ENCODE results near the gene SUPT16H.
"Not testable (repeated sequence)": the region's sequence is repeated elsewhere in the genome, so short reads cannot be mapped to it uniquely, and the experiment has no call there.

The SUPT16H gene

DNA sequence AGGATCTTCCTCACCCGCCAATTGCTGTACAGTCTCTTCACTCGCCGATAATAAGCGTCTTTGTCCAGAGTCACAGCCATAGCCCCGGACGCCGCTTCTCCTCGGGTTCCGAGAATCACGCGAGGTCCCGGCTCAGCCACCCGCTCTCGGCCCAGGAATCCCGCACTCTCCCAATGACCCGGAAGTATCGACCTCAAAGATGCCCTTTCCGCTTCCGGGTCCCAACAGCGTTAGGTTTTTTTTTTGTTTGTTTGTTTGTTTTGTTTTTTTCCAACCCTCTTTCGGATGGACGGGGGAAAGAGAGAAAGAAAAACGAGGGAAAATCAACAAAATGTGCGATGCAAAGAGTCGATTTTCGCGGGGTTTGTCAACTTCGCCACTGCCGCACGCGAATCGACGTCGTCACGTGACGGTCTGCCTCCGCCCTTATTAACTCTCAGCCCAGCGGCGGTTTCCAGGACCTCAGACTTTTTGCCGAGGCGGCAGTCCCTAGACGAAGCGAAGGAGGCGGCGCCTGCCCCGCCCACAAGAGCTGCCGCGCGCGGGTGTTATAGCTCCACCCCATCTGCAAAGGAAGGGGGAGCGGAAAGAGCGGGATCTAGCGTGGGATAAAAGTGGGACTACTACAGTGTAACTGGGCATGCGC is at the start of gene SUPT16H:
Gene SUPT16H (minus strand): TSS at position 172 of the 646 bp plus-strand sequence. CDS start 92 bp downstream, at position 80.
- peak; percentile 94 for DNase-seq (ENCODE audit: low spot score)

DNA sequence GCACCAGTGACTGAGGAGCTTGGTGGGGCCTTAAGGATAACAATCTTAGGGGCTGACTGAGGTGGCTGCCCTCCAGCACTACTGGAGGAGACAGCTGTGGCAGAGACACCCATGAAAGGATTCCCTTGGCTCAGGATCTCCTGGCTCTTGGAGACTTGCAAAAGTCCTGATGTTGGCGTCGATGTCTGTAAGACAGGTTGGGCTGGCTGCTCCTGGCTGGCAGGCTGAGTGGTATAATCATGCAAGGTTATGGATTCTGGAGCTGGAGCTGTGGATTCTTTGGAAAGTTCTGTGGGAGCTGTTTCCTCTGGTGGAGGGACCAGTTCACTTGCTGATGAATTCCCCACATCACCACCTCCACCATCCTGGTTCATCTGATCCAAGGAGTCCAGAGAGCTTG is 47.3 kb upstream of the SUPT16H start:
- DNase-seq (ENCODE audit: low spot score) = no peak

DNA sequence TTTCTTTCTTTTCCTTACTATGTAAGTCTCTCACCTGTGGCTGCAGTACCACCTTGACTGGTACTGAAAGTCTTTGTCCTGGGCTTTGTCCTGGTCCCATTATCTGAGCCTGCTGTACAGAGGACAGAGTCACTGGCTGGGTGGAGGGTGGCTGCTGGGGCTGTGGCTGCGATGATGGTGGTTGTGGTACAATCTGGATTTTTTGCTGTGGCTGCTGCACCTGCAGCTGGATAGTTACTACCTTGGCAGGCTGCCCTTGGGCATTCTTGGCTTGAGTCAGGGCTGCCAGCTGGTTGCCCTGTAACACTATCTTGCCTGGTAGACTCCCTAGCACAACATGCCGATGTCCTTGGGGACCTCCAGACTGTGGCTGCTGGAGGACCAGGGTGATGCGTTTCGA is 45.1 kb upstream of the SUPT16H start:
- DNase-seq (ENCODE audit: low spot score) = peak; percentile 71

GRCh38 chr14:21426692-21427091 is 42.9 kb upstream of the SUPT16H start:
- DNase-seq (ENCODE audit: low spot score) = no peak

DNA sequence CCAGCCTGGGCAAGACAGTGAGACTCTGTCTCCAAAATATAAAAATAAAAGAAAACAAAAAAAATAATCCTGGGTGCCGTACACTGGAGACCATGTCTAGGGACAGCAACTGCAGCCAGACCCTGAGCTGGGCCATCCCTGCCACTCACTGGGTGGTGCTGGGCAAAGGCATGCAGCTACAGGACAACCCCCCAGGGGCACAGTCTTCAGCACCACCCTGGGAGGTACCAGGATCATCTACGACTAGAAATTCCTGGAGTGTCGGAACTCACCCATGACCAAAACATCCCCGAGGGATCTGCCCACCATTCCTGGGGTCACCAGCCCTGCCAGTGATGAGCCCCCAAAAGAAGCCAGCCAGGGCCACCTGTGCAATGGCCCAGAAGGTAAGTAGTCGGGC is 35.7 kb upstream of the SUPT16H start:
- DNase-seq (ENCODE audit: low spot score) = no peak

GRCh38 chr14:21415329-21415728 is 31.5 kb upstream of the SUPT16H start:
- no peak for DNase-seq (ENCODE audit: low spot score)

- no peak for DNase-seq (ENCODE audit: low spot score)
Measured at GRCh38 chr14:21414137-21414631, 30.4 kb upstream of the SUPT16H start.

DNA sequence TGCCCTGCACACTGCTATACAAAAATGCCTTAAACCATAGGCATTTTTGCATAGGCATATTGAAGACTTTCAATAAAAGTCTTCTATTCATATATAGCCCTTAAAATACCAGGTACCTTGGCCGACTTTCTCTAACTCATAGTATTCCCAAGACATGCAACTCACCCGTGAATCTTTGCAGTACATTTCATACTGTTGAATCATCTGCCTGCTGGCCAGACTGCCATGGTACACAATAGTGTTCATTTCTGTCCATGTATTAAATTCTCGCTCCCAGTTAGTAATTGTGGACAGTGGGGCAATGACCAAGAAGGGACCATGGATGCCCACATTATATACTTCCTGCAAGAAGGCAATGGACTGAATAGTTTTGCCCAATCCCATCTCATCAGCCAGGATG is 24.3 kb upstream of the SUPT16H start:
- no peak for DNase-seq (ENCODE audit: low spot score)

GRCh38 chr14:21406213-21406612 is 22.4 kb upstream of the SUPT16H start:
- DNase-seq (ENCODE audit: low spot score) = no peak

DNA sequence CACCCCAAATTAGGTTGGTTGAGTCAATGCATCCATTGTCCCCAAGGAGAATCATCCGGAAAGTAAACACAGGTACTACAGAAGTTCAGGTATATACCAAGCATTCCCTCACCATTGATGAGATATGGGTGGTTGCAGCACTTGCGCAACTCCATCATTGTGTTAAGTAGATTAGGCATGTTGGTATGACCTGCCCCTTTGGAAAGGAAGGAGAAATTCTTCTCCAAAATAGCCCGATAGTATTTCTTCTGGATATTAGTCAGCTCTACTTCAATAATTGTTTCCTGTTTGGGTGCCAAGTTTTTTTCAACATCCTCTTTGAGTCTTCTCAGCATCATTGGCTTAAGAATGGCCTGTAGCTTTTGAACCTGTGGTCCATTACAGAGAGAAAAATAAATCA is 21.3 kb upstream of the SUPT16H start:
- no peak for DNase-seq (ENCODE audit: low spot score)

- DNase-seq (ENCODE audit: low spot score) = no peak
Measured at GRCh38 chr14:21399311-21399870, 15.6 kb upstream of the SUPT16H start.

- no peak for DNase-seq (ENCODE audit: low spot score)
Measured at GRCh38 chr14:21398901-21399300, 15.1 kb upstream of the SUPT16H start.

DNA sequence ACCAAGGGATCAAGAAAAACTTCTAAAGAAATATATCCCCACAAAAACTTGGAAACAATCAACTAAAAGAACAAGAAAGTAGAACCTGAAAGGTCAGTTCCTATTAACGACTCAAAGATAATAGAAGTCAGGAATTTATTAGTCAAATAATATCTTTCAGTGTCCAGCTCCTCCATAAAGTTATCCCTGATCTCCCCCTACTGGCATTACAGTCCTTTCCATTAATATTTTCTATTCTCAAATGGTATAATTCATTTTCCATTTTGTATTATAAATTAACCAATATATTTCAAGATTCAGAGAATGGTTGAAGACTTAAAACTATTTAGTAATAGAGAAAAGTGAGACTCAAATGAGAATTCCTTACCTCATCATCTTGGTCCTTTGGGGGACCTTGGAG is 11.6 kb upstream of the SUPT16H start:
- DNase-seq (ENCODE audit: low spot score) = no peak

DNA sequence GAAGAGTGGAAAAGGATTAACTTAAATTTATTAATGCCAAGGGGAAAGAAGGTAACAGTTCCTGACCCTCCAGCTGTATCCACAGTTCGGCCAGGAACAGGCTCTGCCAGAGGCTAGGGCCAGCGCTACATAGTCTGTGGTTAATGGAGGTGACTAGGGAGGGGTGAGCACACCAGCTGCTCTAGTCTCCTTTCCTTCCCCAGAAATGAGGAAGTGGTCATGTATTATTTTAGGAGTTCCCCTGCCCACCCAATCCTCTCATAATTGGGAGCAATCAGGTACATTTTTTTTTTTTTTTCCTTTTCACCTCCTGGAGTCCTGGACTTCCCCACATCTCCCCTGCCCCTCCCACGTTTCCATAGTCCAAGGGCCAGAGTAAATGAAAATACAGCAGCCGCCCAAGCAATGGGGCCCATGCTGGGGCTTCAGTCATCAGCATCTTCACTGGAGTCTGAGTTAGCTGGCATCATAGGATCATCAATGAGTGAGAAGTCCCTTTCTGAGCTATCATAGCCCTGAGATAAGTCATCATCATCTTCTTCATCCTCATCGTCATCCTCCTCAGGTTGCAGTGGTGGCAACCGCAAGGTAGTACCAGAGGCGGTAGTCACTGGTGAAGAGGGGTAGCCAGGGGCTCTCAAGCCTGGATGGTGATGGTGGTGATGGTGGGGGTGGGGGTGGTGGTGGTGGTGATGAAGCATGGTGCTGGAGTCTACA is 1.5 kb upstream of the SUPT16H start:
- DNase-seq (ENCODE audit: low spot score) = no peak

DNA sequence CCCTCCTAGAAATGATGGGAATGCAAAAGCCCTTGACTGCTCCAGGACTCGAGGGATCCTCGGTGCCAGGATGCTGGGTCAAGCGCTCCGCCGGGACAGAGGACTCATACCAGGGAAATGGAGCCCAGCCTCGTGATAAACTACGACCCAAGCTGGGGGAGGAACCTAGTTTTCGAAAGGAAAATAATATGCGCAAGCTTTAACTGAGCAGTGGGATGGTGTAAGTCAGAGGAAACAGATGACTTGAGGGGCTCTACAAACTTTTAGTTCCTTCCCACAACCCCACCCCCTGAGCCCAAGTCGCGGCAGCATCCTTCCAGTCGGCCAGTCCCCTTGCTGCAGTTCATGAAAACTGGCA is 654 bp upstream of the SUPT16H start:
- no peak for DNase-seq (ENCODE audit: low spot score)

DNA sequence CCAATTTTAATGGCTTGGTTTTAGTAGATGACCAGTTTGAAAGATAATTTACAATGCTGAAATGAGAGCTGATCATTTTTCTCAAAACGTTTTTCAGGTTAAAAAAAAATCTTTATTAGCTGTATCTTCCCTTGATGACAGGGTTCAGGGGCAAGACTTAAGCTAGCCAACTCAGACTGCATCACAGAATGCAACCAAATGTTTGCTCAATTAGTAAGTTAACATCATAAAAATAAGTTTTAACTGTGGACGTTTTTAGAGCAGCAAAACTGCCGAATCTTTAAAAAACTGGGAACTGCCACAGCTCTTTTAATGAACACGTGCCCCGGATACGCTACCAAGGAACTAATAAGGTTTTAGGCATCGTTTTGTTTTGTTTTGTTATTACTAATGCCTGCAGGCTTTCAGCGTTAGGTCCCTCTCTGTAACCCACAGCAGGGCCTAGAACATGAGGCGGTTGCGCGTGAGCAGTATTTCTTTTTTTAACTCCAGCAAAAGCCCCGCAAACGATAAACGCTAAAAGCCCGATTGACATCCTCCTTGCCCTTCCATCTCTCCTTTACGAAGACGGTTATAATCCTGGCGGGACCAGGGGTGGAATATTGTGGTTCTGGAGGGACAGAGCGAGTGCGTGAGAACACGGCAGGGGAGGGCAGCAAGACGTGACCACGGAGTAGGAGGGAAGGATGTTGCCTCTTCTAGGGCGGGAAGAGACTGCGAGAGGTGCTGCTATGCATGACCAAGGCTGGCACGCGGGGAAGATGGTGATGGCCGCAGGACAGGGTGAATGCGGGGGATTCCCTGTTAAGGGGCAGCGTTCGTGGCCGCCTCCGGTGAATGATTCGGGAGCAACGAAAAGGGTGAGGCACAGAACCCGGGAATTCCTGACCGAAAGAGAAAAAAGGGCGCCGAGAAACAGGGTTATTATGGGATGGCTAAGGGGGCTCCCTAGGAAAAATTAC is 652 bp downstream of the SUPT16H start:
- DNase-seq (ENCODE audit: low spot score) = peak; percentile 58

- DNase-seq (ENCODE audit: low spot score) = no peak
Measured at GRCh38 chr14:21382095-21382494, 1.7 kb downstream of the SUPT16H start.

DNA sequence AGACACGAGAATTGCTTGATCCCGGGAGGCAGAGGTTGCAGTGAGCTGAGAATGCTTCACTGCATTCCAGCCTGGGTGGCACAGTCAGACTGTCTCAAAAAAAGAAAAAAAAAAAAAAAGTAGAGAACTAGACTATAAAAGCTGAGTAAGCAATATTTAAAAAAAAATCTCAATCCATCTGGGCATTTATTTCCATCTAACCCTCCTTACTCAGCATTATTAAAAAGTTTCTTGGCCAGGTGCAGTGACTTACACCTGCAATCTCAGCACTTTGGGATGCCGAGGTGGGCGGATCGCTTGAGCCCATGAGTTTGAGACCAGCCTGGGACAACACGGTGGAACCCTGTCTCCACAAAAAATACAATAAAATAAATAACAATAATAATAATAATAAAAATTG is 4.5 kb downstream of the SUPT16H start:
- no peak for DNase-seq (ENCODE audit: low spot score)

DNA sequence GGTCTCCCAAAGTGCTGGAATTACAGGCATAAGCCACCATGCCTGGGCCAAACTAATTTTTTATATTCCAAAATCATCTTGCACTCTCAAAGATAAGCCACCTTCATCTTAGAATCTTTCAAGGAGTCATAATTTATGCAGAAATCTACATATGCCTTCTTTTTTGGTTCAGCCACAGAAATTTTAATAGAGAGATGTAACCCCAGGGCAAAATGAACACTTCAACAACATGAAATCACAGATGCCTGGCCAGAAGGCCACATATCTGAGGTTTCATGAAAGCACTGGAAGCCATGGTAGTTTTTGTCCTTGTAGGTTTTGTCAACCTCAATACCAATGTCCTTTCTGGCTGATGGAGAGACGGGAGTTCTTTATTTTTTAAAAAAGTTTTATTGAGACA is 9.8 kb downstream of the SUPT16H start:
- DNase-seq (ENCODE audit: low spot score) = no peak

GRCh38 chr14:21372814-21373213 is 11.0 kb downstream of the SUPT16H start:
- not testable (repeated sequence) for DNase-seq (ENCODE audit: low spot score)

GRCh38 chr14:21369949-21370679 is 13.7 kb downstream of the SUPT16H start:
- DNase-seq (ENCODE audit: low spot score) = no peak

Data from D341Med (cell line).